CD8-positive, alpha-beta memory T cell (primary cell): ENCODE data around the gene MARK1. TPM values are rescaled to one million over a fixed set of nuclear protein-coding genes. Genes with fewer than 3 reads are reported as not detected.

Source experiments
- CTCF ChIA-PET: fragments of 350-600 bp; sonication (Branson Sonifier 250); formaldehyde crosslinking; loops from one replicate; lab custom pipeline; 2021; ENCODE audit warnings: antibody characterized with exemption; lab: Charles Lee
- POLR2A ChIA-PET: fragments of 350-600 bp; sonication (Branson Sonifier 250); formaldehyde crosslinking; loops from one replicate; lab custom pipeline; 2021; ENCODE audit warnings: antibody characterized with exemption; lab: Charles Lee
- DNase-seq, 5 donors: peaks; one replicate each; pipeline versions ENCODE4 v3.0.0 to v3.0.0-alpha.2; 2020 to 2022; ENCODE audit warnings: mixed read lengths in 1 of 5
- H3K27ac ChIP-seq: one replicate; pipeline ENCODE4 v1.7.0; 2013; ENCODE audit warnings: low read depth, mild to moderate bottlenecking, low read length, moderate library complexity
- H3K27me3 ChIP-seq: 2 replicates; pipeline ENCODE4 v1.7.0; 2013; ENCODE audit warnings: low read length, mild to moderate bottlenecking; ENCODE audit not compliant: insufficient read depth, poor library complexity, severe bottlenecking
- H3K36me3 ChIP-seq: 2 replicates; pipeline ENCODE4 v1.7.0; 2013; ENCODE audit warnings: mild to moderate bottlenecking, low read length, moderate library complexity; ENCODE audit not compliant: insufficient read depth
- H3K4me1 ChIP-seq: 2 replicates; pipeline ENCODE4 v1.7.0; 2013; ENCODE audit warnings: mild to moderate bottlenecking, low read length, moderate library complexity; ENCODE audit not compliant: insufficient read depth
- H3K4me3 ChIP-seq: 2 replicates; pipeline ENCODE4 v1.7.0; 2013; ENCODE audit warnings: mild to moderate bottlenecking, low read length
- H3K9me3 ChIP-seq: 2 replicates; pipeline ENCODE4 v1.7.0; 2013; ENCODE audit warnings: mild to moderate bottlenecking, low read length
- H3K27ac Mint-ChIP-seq, 8 donors: one replicate each; pipeline ENCODE4 v1.8.0; 2020 to 2021; ENCODE audit warnings: mixed read lengths in 8 of 8, mild to moderate bottlenecking in 6 of 8, inconsistent platforms in 3 of 8, moderate library complexity in 3 of 8
- H3K27me3 Mint-ChIP-seq, 2 donors: one replicate each; pipeline ENCODE4 v1.8.0; 2020 to 2021; ENCODE audit warnings: mixed read lengths in 2 of 2, mild to moderate bottlenecking in 1 of 2, moderate library complexity in 1 of 2
- H3K36me3 Mint-ChIP-seq, 3 donors: one replicate each; pipeline ENCODE4 v1.8.0; 2020 to 2021; ENCODE audit warnings: mixed read lengths in 3 of 3, inconsistent platforms in 1 of 3, mild to moderate bottlenecking in 1 of 3
- H3K4me1 Mint-ChIP-seq, 3 donors: one replicate each; pipeline ENCODE4 v1.8.0; 2020 to 2021; ENCODE audit warnings: mixed read lengths in 3 of 3, inconsistent platforms in 1 of 3, mild to moderate bottlenecking in 1 of 3
- H3K4me3 Mint-ChIP-seq, 7 donors: one replicate each; pipeline ENCODE4 v1.8.0; 2020 to 2021; ENCODE audit warnings: mixed read lengths in 7 of 7, mild to moderate bottlenecking in 6 of 7, moderate library complexity in 4 of 7, inconsistent platforms in 2 of 7
- H3K9me3 Mint-ChIP-seq, 5 donors: one replicate each; pipeline ENCODE4 v1.8.0; 2020 to 2022; ENCODE audit warnings: mixed read lengths in 5 of 5, mild to moderate bottlenecking in 3 of 5, moderate library complexity in 2 of 5, inconsistent platforms in 1 of 5
- polyA plus RNA-seq: library from polyadenylated mRNA; unstranded; fragments of 300-500 nt; fragmentation: Illumina TruSeq; gene quantifications from one replicate; pipeline ENCODE4 v1.2.3, GENCODE V29; 2021
- total RNA-seq, 2 experiments: library from RNA; stranded (reverse); gene quantifications; one replicate each; pipeline ENCODE4 v1.2.3, GENCODE V29; 2021

MARK1 gene
- total and polyA plus RNA-seq, 3 experiments from 2014 or later: 0.09 TPM; not detected in 2

DNA sequence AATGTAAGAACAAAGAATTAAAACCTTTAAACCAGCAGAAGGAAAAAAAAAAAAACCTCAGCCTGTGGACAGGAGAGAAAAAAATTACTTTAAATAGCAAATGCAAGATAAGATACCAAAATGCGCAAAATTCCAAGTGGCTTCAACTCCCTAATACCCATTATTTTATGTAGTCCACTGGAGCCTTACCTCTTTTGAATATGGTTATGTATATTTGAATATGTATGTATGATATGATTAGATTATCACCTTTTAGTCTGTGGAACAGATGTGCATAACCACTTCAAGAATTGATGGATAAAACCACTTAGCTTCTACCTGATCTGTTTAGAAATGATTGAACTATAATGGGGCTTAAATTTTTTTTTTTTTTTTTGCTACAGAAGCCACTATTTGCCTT lies 109.8 kb downstream of the MARK1 start:
- H3K27me3 Mint-ChIP-seq: peaks cover 0 to 12% of the 10 kb centered on the region in 2 donors
- H3K27me3 ChIP-seq: no peaks in the 10 kb centered on the region
- no peak for DNase-seq
- POLR2A ChIA-PET: no interaction called here
- H3K27ac ChIP-seq: no peak overlapping the region
- no peaks in the 10 kb centered on the region for H3K9me3 ChIP-seq
- H3K4me1 ChIP-seq: no peaks in the 10 kb centered on the region
- no peak overlapping the region for H3K4me3 ChIP-seq
- H3K27ac Mint-ChIP-seq: no peak overlapping the region
- CTCF ChIA-PET: no interaction called here
- H3K36me3 Mint-ChIP-seq: no peaks in the 10 kb centered on the region
- H3K4me1 Mint-ChIP-seq: no peaks in the 10 kb centered on the region
- H3K4me3 Mint-ChIP-seq: no peak overlapping the region
- H3K9me3 Mint-ChIP-seq: no peaks in the 10 kb centered on the region
- no peaks in the 10 kb centered on the region for H3K36me3 ChIP-seq

DNA sequence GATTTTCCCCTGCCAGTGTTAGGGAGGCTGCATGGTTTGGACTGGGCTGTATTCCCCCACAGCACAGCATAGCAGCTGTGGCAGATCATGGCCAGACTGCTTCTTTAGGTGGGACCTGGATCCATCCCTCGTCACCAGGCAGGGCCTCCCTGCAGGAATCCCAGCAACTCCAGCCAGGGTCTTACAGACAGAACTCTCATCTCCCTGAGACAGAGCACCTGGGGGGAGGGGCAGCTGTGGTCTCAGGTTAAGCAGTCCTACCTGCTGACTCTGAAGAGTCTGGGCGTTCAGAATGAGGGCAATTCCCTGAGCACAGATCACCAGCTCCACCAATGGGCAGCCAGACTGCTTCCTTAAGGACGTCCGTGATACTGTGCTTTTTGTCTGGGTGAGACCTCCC lies 114.3 kb downstream of the MARK1 start:
- CTCF ChIA-PET: no interaction called here
- Mint-ChIP-seq H3K4me1 (no peaks in the 10 kb centered on the region), H3K4me3 (no peak overlapping the region), H3K27me3 (peaks cover 5 to 6% of the 10 kb centered on the region in 2 donors), H3K27ac (no peak overlapping the region), H3K9me3 (no peaks in the 10 kb centered on the region), H3K36me3 (no peaks in the 10 kb centered on the region)
- Histone ChIP-seq H3K27ac (no peak overlapping the region), H3K4me3 (no peak overlapping the region), H3K36me3 (no peaks in the 10 kb centered on the region), H3K4me1 (no peaks in the 10 kb centered on the region), H3K9me3 (no peaks in the 10 kb centered on the region), H3K27me3 (no peaks in the 10 kb centered on the region)
- DNase-seq: no peak
- POLR2A ChIA-PET: no interaction called here

DNA sequence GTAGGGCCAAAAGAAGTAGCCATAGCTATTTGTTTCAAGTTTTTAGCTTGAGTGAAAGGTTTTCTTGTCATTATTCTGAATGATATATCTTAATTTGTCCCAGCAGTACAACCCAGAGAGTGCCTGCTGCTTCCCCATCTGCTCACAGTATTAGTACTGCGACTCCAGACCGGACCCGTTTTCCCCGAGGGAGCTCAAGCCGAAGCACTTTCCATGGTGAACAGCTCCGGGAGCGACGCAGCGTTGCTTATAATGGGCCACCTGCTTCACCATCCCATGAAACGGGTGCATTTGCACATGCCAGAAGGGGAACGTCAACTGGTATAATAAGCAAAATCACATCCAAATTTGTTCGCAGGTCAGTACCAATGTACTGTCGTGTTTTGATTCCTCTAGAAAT lies 125.1 kb downstream of the MARK1 start:
- Mint-ChIP-seq H3K36me3 (no peaks in the 10 kb centered on the region), H3K4me3 (no peak overlapping the region), H3K27me3 (peaks cover 0 to 2% of the 10 kb centered on the region in 2 donors), H3K27ac (no peak overlapping the region), H3K9me3 (no peaks in the 10 kb centered on the region), H3K4me1 (no peaks in the 10 kb centered on the region)
- POLR2A ChIA-PET: no interaction called here
- no peak overlapping the region for H3K4me3 ChIP-seq
- H3K4me1 ChIP-seq: no peaks in the 10 kb centered on the region
- H3K9me3 ChIP-seq: no peaks in the 10 kb centered on the region
- CTCF ChIA-PET: no interaction called here
- no peak for DNase-seq
- H3K27ac ChIP-seq: no peak overlapping the region
- no peaks in the 10 kb centered on the region for H3K36me3 ChIP-seq
- H3K27me3 ChIP-seq: no peaks in the 10 kb centered on the region

DNA sequence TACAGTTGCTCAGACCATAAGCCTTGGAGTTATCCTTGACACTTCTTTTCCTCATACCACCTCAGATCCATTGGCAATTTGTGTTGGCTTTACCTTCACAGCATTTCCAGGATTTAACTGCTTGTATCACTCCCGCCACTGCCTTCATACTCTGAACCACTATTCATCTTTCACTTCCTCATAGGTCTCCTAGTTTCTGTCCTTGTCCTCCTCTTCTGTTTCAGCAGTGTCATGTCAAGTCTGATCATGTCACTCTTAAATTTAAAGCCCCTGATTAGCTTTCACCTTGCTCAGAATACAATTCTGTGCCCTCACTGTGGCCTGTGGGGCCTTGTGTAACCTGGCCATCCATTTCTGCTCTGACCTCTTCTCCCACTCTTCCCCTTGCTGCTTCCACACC lies 127.6 kb downstream of the MARK1 start:
- Mint-ChIP-seq H3K27ac (no peak overlapping the region), H3K4me3 (no peak overlapping the region), H3K9me3 (no peaks in the 10 kb centered on the region), H3K4me1 (no peaks in the 10 kb centered on the region), H3K27me3 (peaks cover 2 to 4% of the 10 kb centered on the region in 2 donors), H3K36me3 (no peaks in the 10 kb centered on the region)
- POLR2A ChIA-PET: no interaction called here
- H3K27me3 ChIP-seq: no peaks in the 10 kb centered on the region
- no peaks in the 10 kb centered on the region for H3K36me3 ChIP-seq
- CTCF ChIA-PET: no interaction called here
- H3K4me1 ChIP-seq: no peaks in the 10 kb centered on the region
- H3K4me3 ChIP-seq: no peak overlapping the region
- H3K9me3 ChIP-seq: no peaks in the 10 kb centered on the region
- H3K27ac ChIP-seq: no peak overlapping the region
- no peak for DNase-seq

DNA sequence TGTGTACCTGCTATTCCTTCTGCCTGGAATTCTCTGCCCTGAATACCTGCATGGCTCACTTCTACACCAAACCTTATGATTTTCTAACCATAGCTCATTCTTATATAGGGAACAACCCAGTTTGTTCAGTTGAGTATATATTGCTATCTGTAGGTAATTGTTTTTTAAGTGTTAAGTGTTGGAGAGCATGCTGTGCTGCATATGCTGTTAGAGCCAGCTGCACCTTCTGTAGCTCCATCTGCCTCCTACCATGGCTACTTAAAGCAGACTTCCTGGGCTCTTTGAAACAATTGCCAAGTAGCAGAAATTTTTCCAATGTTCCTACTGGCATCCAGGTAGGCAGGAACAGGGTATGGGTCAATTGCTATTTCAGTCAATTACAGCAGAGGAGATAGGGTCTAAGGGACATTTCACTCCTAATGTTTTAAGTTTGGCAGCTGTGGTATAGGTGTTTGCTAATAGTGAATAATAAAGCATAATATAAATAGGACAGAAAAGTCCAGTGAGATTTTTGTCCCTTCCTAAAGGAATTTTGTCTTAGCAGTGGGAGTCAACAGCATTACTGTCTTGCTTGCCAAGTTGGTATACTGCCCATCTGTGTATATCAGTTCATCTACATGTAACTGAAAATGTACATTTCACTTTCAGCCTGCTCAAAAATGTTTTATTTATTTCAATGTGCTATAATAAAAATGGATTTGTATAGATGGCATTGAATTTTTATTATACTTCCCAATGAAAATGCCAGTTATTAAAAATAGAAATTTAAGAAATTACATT lies 128.2 kb downstream of the MARK1 start:
- Histone ChIP-seq H3K9me3 (no peaks in the 10 kb centered on the region), H3K36me3 (no peaks in the 10 kb centered on the region), H3K4me3 (no peak overlapping the region), H3K27me3 (no peaks in the 10 kb centered on the region), H3K27ac (no peak overlapping the region), H3K4me1 (no peaks in the 10 kb centered on the region)
- H3K9me3 Mint-ChIP-seq: no peaks in the 10 kb centered on the region
- ChIA-PET POLR2A (no interaction called here), CTCF (no interaction called here)
- no peak overlapping the region for H3K27ac Mint-ChIP-seq
- no peaks in the 10 kb centered on the region for H3K4me1 Mint-ChIP-seq
- no peak for DNase-seq
- no peaks in the 10 kb centered on the region for H3K36me3 Mint-ChIP-seq
- peaks cover 7 to 10% of the 10 kb centered on the region in 2 donors for H3K27me3 Mint-ChIP-seq
- no peak overlapping the region for H3K4me3 Mint-ChIP-seq

DNA sequence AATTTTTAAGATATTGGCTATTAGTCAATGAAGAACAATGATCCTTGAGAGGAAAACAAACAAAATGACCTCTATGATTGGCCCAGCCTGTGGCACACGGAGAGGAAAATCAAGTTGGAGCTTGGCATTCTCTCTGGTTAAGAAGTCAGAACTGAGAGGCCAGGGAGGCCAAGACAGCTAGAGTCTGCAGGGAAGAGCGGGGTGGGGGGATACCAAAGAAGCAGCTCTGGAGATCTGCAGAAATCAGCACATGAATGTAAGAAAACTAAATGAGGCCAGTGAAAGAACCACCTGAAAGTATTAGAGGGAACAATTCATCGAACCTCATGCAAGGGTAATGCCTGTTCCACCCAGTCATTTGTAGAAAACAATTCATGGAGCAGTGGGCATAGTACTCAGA lies 138.4 kb downstream of the MARK1 start:
- Mint-ChIP-seq H3K36me3 (no peaks in the 10 kb centered on the region), H3K4me1 (no peaks in the 10 kb centered on the region), H3K27me3 (peaks cover 1 to 24% of the 10 kb centered on the region in 2 donors), H3K9me3 (peaks cover 0 to 14% (median 11%) of the 10 kb centered on the region in 5 donors), H3K27ac (no peak overlapping the region), H3K4me3 (no peak overlapping the region)
- DNase-seq: no peak
- Histone ChIP-seq H3K4me3 (no peak overlapping the region), H3K4me1 (no peaks in the 10 kb centered on the region), H3K27ac (no peak overlapping the region), H3K36me3 (no peaks in the 10 kb centered on the region), H3K27me3 (no peaks in the 10 kb centered on the region), H3K9me3 (no peaks in the 10 kb centered on the region)
- ChIA-PET POLR2A (no interaction called here), CTCF (no interaction called here)

DNA sequence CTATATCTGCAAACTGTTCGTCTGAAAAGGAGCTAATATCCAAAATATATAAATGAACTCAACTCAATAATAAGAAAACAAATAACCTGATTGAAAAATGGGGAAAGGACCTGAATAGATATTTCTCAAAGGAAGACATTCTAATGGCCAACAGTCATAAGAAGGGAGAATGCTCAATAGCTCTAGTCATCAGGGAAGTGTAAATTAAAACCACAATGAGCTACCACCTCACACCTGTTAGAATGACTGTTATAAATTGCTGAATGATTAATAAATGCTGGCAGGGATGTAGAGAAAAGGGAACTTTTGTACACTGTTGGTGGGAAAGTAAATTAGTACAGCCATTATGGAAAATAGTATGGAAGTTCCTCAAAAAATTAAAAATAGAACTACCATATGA lies 141.1 kb downstream of the MARK1 start:
- Histone ChIP-seq H3K4me1 (no peaks in the 10 kb centered on the region), H3K27ac (no peak overlapping the region), H3K9me3 (no peaks in the 10 kb centered on the region), H3K36me3 (no peaks in the 10 kb centered on the region), H3K4me3 (no peak overlapping the region), H3K27me3 (no peaks in the 10 kb centered on the region)
- no peak overlapping the region for H3K4me3 Mint-ChIP-seq
- H3K4me1 Mint-ChIP-seq: no peaks in the 10 kb centered on the region
- ChIA-PET CTCF (no interaction called here), POLR2A (no interaction called here)
- peaks cover 4 to 20% of the 10 kb centered on the region in 2 donors for H3K27me3 Mint-ChIP-seq
- no peak overlapping the region for H3K27ac Mint-ChIP-seq
- H3K36me3 Mint-ChIP-seq: no peaks in the 10 kb centered on the region
- H3K9me3 Mint-ChIP-seq: peaks cover 0 to 14% (median 12%) of the 10 kb centered on the region in 5 donors
- no peak for DNase-seq

DNA sequence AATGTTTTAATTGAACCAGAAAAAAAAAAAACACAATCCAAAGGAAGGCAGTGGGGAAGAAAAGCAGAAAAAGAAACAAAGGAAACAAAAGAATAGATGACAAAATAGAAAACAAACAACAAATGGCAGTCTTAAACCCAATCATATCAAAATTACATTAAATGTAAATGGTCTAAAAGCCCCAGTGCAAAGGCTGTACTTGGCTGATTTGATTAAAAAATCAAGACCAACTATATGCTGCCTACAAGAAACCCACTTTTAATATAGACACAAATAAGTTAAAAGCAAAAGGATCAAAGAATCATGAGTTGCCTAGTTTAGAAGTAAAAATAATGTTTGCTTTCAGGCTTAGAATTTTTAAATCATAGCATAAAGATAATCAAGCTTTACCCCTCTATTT lies 142.4 kb downstream of the MARK1 start:
- no peaks in the 10 kb centered on the region for H3K36me3 ChIP-seq
- no peak overlapping the region for H3K4me3 ChIP-seq
- Mint-ChIP-seq H3K9me3 (peaks cover 0 to 13% (median 11%) of the 10 kb centered on the region in 5 donors), H3K4me1 (no peaks in the 10 kb centered on the region), H3K27me3 (peaks cover 8 to 18% of the 10 kb centered on the region in 2 donors), H3K36me3 (no peaks in the 10 kb centered on the region), H3K27ac (no peak overlapping the region), H3K4me3 (no peak overlapping the region)
- no peak overlapping the region for H3K27ac ChIP-seq
- POLR2A ChIA-PET: no interaction called here
- H3K9me3 ChIP-seq: no peaks in the 10 kb centered on the region
- H3K4me1 ChIP-seq: no peaks in the 10 kb centered on the region
- CTCF ChIA-PET: no interaction called here
- DNase-seq: no peak
- H3K27me3 ChIP-seq: no peaks in the 10 kb centered on the region
